Activated CD8-positive, alpha-beta memory T cell treated with anti-CD3 and anti-CD28 coated beads, Interleukin-2, amount 50 U/mL, for 4 hours (primary cell): ENCODE data around the gene GALNT18.

Source experiments
- DNase-seq: peaks from one replicate; pipeline ENCODE4 v3.0.0-alpha.2; 2020

The GALNT18 gene

DNA sequence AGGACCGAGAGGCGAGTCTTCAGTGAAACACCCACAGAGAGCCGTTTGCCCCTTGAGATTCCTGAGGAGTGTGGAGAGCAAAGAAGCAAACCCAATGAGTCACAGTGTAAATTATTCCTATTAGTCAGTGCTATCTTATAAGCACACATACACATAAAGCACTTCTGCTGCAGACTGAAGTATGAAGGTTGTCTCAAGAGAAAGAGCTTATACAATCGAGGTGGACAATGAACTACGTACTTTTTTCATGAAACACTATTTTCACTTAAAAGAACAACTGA lies 37.3 kb downstream of the GALNT18 start:
- DNase-seq: no peak

DNA sequence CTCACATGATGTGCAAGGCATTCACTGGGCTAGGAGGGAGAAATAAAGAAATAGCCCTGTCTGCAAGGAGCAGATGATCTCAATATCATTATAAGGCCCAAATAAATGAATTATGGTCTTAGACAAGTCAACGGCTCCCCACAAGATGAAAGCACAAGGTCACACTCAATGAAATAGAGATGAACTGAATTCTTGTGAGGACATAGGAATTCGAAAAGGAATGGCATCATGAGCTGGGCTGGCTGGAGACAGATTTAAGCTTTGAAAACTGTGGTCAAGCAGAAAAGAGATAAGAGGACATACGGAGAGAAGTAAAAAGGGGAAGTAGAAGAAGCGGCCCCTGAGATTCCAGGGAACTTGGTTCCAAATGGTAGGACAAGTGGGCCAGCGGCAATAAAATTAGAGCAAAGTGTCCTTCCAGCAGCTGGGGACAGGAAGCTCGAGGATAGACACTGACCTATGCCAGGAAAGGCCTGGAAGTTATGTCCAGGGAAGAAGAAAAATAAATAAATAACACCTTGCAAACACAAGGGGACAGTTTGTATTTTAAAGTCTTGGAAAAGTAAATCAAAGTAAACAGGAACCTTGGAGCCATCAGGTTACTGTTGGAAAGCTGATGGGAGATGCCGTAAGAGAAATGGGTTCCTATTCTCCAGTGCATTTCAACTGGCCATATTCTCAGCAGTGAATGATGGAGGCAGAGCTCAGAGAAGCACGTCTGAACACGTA lies 37.8 kb downstream of the GALNT18 start:
- DNase-seq: no peak

DNA sequence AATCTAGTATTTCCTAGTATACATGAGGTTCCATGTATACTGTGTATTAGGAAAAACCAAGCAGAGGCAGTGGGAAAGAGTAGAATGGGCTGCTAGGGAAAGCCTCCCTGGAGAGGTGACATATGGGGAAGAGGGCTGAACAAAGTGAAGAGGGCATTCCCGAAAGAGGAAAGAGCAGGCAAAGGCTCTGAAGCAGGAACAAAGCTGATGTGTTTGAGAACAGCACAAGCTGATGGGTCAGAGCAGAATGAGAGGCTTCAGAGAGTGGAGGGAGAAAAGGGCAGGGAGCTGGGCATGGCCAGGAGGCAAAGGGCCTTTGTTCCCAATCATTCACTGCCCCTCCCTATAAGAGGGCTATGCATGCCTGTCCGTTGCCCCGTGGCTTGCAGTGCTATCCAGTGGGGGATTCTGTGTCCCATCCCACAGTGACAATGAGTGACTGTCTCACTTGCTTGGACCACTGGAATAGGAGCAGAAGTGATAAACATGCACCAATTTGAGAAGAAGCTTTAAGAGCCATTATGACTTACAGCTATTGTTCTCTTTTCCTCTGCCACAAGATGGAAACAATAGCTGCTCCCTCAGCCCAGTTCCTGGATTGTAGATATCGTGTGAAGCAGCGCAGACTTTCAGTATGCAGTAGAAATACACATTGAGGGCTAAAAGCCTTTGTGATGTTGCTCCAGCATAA lies 39.6 kb downstream of the GALNT18 start:
- DNase-seq: no peak

DNA sequence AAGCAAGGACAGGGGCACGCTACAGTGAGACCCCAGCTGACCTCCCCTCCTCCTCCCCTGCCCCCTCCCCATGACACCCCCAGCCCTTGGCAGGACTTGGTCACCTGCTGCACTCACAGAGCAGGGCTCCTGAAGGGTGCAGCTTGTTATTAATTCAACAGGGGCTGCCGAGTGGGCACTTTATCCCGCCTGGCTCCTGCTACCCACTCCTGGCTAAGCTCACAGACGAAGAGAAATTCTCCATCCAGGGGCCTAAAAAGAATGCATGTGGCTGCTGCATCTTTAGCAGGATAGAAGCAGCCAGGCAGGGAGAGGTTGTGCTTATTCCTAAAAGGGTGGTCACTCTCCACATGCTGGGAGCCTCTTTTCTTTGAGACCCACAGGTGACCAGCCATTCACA lies 40.3 kb downstream of the GALNT18 start:
- DNase-seq: no peak

- DNase-seq: no peak
Observed at GRCh38 chr11:11580841-11581411, 40.9 kb downstream of the GALNT18 start.

- DNase-seq: no peak
Observed at GRCh38 chr11:11580012-11580411, 41.8 kb downstream of the GALNT18 start.

DNA sequence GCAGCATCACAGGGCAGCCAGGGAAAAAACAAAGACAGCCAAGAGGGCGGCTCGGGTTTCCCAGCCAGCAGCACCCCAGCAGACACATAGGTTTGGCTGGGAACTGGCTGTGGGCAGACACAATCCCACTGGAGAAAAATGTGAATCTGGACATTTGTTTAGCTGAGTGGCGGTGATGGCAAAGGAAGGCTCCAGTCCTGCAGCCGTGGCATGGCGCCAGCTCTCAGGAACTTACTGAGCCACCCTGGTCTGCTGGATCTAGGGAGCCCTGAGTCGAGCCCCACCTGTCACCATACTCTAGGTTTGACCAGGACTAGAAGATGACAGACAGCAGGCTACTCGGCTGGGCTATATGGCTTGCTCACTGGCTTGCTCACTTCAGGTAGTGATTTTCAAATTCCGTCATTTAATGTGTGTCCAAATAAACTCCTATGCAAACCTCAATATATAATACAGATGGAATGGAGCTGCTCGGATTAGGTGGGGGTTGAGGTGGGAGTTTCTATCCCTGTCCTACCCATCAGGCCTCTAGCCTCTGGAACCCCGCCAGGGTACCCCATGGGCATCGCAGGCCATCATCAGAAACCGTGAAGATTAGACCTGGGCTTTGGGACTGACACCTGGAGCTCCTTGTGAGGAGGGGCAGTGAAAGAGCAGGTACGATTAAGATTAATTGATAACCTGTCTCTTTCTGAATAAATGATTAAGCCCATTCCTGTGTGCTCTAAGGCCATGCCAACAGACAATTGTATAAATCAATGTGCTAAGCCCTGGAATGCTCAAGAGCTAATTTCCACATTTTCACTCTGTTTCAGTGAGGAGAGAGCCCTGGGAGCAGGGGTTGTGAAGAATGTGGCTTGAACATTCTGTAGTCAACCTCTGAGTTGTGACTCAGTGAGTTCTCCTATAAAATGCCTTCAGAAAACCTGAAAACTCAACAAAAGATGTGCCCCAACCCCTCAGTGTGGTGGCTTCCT lies 42.5 kb downstream of the GALNT18 start:
- DNase-seq: no peak

- DNase-seq: no peak
Observed at GRCh38 chr11:11577932-11578911, 43.6 kb downstream of the GALNT18 start.

GRCh38 chr11:11577251-11577855 lies 44.5 kb downstream of the GALNT18 start:
- no peak for DNase-seq

DNA sequence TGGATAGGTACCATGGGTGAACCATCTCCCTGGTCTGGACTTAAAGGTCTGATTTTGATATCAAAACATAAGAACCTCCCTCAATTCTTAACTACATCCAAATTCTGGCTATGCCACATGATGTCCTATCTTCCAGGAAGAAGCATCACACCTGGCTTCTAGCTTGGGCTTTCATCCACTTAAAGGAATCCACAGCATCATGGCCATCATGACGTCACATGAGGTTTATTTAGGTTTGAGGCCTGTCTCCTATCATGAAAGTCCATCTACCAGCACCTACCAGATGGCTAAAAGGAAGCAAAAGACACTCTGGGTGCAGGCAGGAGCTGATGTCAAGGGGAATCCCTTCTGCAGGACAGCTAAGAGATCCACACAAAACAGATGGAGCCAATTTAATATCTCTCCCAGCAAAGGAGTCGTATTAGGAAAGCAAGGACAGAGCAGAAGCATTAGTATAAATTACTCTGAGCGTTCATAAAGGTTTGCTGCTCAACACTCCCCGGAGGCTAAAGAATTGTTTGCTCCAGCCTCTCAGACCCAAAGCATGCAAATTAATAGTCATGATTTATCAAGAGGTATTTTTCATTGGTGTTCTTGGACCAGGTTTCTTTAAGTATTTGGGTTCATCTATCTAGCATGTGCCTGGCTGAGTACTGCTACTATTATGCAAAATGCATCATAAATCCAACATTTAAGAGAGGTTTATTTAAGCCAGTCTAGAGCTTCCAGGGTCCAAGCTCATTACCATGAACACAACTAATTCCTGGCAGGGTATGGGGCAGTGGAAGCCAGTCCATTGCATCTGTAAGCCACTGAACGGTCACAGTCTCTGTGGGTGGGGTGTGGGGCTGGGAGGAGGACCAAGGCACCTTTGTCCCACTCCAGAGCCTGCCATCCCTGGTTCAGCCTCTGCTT lies 47.2 kb downstream of the GALNT18 start:
- DNase-seq: no peak

- no peak for DNase-seq
Observed at GRCh38 chr11:11572386-11572785, 49.4 kb downstream of the GALNT18 start.

- DNase-seq: no peak
Observed at GRCh38 chr11:11571893-11572292, 49.9 kb downstream of the GALNT18 start.

- DNase-seq: no peak
Observed at GRCh38 chr11:11570823-11571222, 51.0 kb downstream of the GALNT18 start.

DNA sequence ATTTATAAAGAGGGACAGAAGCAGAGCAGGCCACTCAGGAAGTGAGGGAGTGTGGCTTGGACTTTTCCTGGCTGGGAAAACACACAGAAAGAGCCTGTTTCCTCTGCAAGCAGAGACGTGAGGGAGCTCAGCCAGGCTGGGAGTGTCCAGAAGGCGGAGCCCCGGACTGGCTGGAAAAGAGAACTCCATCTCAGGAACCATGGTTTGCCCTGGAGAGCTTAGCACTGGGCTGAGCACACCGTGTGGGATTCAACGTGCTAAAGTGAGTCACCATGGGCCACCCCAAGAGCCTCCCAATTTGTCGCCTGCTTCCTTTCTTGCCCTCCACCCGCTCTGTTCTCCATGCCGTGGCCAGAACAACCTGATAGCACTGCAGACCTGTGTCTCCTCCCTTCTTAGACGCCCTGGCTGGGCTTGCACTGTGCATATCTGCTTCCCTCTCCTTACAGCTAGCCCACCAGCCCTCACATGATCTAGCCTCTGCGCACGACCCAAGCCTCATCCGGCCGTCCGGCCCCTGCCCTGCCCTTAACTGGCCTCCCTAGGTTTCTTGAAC lies 51.8 kb downstream of the GALNT18 start:
- no peak for DNase-seq

DNA sequence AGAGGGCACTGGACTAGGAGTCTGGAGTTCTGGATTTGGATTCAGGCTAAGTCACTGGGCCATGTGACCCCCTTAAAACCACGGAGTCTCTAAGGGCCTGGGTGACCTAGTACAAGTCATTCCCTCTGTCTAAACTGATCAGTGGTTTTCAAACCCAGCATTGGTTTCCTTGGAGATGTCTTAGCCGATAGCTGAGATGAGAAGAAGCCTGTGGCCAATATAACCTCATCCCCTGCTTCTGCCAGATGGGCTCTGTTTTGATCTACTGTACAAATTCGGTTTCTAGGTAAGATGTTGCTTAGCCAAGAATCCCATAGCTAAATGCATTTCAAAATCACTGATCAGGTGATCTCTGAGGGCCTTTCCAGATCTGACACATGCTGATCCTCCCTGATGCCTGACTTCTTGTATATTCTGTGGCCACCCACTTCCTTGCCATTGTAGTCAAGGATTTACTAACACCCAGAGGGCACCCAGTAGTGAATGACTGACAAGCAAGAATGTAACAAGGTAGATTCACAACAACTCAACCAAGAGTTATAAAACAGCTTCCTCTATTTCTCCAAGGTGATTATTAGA lies 53.1 kb downstream of the GALNT18 start:
- no peak for DNase-seq

DNA sequence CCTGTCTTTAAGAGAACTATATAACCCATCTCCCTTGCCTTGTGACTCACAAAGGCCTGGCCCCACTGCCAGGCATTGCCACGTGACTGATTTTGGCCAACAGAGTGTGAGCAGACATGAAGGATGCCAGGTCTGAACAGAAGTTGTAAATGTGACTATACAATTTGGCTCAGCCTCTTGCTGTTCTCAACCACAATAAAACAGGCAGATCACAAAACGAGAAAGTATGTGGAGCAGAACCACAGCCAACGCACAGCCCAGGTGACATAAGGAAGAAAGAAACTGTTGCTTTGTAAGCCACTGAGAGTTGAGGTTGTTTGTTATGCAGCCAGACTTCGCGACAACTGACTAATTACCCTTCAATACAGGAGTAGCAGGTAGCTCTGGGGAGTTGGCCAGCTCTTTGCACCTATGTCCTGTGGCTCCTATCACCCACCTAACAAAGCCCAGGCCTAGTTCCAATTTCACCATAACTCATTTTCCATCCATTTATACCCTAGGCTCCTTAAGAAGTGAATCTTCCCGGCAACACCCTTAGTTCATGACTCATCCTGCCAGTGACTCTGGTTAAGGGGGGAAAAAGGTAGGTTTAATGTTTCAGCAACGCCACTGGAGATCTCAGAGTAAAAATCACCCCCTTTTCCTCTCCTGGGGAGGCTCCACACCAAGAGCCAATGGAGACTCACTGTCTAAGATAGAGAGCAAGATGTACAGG lies 53.7 kb downstream of the GALNT18 start:
- DNase-seq: no peak

DNA sequence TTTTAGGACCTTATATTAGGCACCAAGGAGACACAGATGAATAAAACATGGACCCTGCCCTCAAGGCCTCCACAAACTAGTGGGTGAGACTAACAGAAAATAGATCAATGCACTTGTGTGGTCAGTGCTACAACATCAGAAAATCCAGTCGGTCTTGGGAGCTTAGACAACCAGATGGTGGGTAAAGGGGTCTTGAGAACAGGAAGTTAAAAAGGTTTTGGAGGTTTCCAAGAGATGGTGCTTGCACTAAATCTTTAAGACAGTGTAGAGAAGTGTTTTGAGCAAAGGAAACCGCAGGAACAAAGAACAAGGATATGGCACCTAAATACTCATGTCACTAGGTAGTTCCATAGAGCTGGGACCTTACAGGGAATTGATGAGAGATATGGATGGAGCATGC lies 56.2 kb downstream of the GALNT18 start:
- no peak for DNase-seq

- no peak for DNase-seq
Observed at GRCh38 chr11:11563200-11563975, 58.4 kb downstream of the GALNT18 start.
